ENCODE data around the gene SIRT4. TPM values are rescaled to one million over a fixed set of nuclear protein-coding genes. Genes with fewer than 3 reads are reported as not detected.

SIRT4 gene
- total RNA-seq, 4 donors from 2014 or later = 2.5 to 13.2 (median 6.7) TPM

DNA sequence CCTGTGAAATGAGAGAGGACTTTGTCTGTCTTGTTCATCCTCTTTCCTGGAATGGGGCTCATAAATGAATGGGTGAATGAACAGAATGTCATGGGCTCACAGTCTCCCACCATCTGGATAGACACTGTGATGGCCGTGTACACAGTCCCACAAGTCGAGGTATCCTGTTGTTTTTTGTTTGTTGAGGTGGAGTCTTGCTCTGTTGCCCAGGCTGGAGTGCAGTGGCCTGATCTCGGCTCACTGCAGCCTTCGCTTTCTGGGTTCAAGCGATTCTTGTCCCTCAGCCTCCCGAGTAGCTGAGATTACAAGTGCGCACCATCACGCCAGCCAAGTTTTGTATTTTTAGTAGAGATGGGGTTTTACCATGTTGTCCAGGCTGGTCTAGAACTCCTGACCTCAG lies 41.6 kb downstream of the SIRT4 start:
- H3K4me3 ChIP-seq = no peak overlapping the region
- no peaks in the 10 kb centered on the region for H3K9me3 ChIP-seq
- no peak for DNase-seq
- TF ChIP-seq, protein P1, sequence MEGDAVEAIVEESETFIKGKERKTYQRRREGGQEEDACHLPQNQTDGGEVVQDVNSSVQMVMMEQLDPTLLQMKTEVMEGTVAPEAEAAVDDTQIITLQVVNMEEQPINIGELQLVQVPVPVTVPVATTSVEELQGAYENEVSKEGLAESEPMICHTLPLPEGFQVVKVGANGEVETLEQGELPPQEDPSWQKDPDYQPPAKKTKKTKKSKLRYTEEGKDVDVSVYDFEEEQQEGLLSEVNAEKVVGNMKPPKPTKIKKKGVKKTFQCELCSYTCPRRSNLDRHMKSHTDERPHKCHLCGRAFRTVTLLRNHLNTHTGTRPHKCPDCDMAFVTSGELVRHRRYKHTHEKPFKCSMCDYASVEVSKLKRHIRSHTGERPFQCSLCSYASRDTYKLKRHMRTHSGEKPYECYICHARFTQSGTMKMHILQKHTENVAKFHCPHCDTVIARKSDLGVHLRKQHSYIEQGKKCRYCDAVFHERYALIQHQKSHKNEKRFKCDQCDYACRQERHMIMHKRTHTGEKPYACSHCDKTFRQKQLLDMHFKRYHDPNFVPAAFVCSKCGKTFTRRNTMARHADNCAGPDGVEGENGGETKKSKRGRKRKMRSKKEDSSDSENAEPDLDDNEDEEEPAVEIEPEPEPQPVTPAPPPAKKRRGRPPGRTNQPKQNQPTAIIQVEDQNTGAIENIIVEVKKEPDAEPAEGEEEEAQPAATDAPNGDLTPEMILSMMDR (IDR thresholded peaks at IDR 0.05 in 4 of 5, conservative IDR thresholded peaks at IDR 0.05 in 1 of 5) = no peak
- no peak for TF ChIP-seq POLR2A (IDR thresholded peaks at IDR 0.05)
- in situ Hi-C loops (cut with MboI; ENCODE audit: low sequenced_read_pairs in 4 of 4) = loop anchor here in 1 of 4 donors (10.0 kb wide), 1 partner anchor 81 kb away; no protein-coding TSS in a partner anchor
- no peaks in the 10 kb centered on the region for H3K4me1 ChIP-seq
- H3K36me3 ChIP-seq = no peaks in the 10 kb centered on the region
- intact Hi-C loops (cut with DNase I; ENCODE audit: low total_unique reads) = loop anchor here (5.0 kb wide), 1 partner anchor 79 kb away; no protein-coding TSS in a partner anchor
- no peaks in the 10 kb centered on the region for H3K27me3 ChIP-seq
- H3K27ac ChIP-seq = no peak overlapping the region
- no peak for ATAC-seq

DNA sequence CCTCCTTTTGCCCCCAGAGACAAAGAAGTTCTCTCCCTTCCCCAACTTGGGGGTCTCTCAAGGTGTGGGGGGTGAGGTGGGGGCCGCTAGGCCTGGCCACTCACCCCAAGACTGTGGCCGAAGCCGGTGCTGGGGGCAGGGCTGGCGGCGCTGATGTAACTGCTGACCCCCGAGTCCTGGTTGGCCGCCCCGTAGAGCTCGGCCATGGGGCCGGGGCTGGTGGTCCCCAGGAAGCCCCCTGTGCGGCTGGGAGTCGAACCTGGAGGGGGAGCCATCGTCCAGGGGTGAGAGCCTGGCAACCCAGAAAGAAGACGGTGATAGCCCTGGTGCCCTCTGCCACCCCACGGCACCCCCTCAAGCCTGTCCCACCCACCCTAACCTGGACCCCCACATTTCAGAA lies 43.9 kb downstream of the SIRT4 start:
- no peak overlapping the region for H3K27ac ChIP-seq
- TF ChIP-seq, protein P1 (IDR thresholded peaks at IDR 0.05 in 4 of 5, conservative IDR thresholded peaks at IDR 0.05 in 1 of 5) = no peak
- TF ChIP-seq POLR2A (IDR thresholded peaks at IDR 0.05) = no peak
- in situ Hi-C loops (cut with MboI; ENCODE audit: low sequenced_read_pairs in 4 of 4) = loop anchor here in 1 of 4 donors (10.0 kb wide), 1 partner anchor 79 kb away; no protein-coding TSS in a partner anchor
- H3K27me3 ChIP-seq = peaks cover 0 to 4% (median 0%) of the 10 kb centered on the region in 3 donors
- intact Hi-C loops (cut with DNase I; ENCODE audit: low total_unique reads) = no loop called here
- no peak overlapping the region for H3K4me3 ChIP-seq
- H3K9me3 ChIP-seq = no peaks in the 10 kb centered on the region
- ATAC-seq (no peak), DNase-seq (no peak)
- H3K4me1 ChIP-seq = no peaks in the 10 kb centered on the region
- no peaks in the 10 kb centered on the region for H3K36me3 ChIP-seq

DNA sequence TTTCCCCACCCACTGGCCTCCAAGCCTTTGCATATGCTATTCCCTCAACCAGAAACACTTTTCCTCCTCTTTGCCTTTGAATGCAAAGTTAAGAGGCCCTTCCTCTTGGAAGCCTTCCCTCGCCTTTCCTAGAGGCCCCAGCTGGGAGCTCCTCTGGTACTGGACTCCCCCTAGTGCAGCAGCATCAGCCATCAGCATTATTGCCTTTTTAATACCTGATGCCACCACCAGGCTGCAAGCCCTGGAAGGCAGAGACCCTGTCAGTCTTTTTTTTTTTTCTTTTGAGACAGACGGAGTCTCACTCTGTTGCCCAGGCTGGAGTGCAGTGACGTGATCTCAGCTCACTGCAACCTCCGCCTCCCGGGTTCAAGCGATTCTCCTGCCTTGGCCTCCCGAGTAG lies 44.6 kb downstream of the SIRT4 start:
- ATAC-seq = no peak
- Histone ChIP-seq H3K27ac (no peak overlapping the region), H3K27me3 (peaks cover 0 to 4% (median 0%) of the 10 kb centered on the region in 3 donors), H3K9me3 (no peaks in the 10 kb centered on the region), H3K4me3 (no peak overlapping the region), H3K36me3 (no peaks in the 10 kb centered on the region), H3K4me1 (no peaks in the 10 kb centered on the region)
- TF ChIP-seq, protein P1 (IDR thresholded peaks at IDR 0.05 in 4 of 5, conservative IDR thresholded peaks at IDR 0.05 in 1 of 5) = no peak
- TF ChIP-seq POLR2A (IDR thresholded peaks at IDR 0.05) = no peak
- in situ Hi-C loops (cut with MboI; ENCODE audit: low sequenced_read_pairs in 4 of 4) (loop anchor here in 1 of 4 donors (10.0 kb wide), 1 partner anchor 78 kb away; no protein-coding TSS in a partner anchor), intact Hi-C loops (cut with DNase I; ENCODE audit: low total_unique reads) (no loop called here)
- no peak for DNase-seq

DNA sequence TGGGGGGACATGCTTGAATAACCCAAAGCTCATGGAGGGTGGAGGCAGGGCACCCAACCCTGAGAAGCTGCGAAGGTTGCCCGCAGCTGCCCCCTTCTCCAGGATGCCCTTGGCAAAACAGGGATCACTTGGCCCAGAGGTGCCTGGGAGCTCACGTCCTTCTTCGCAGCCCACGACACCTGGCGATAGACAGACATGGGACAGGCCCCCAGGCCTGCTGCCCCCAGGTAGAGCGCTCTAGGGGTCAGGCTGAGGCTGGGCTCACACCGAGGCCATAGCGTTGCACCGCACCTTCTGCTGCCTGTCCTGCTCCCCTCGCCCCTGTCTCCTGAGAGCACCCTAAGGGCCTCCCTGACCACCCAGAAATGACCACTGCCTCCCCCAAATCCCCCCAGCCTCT lies 45.6 kb downstream of the SIRT4 start:
- DNase-seq (no peak), ATAC-seq (no peak)
- Histone ChIP-seq H3K9me3 (no peaks in the 10 kb centered on the region), H3K4me1 (no peaks in the 10 kb centered on the region), H3K27ac (no peak overlapping the region), H3K36me3 (no peaks in the 10 kb centered on the region), H3K4me3 (no peak overlapping the region), H3K27me3 (peaks cover 0 to 4% (median 0%) of the 10 kb centered on the region in 3 donors)
- in situ Hi-C loops (cut with MboI; ENCODE audit: low sequenced_read_pairs in 4 of 4) (loop anchor here in 1 of 4 donors (10.0 kb wide), 1 partner anchor 77 kb away; no protein-coding TSS in a partner anchor), intact Hi-C loops (cut with DNase I; ENCODE audit: low total_unique reads) (no loop called here)
- no peak for TF ChIP-seq POLR2A (IDR thresholded peaks at IDR 0.05)
- TF ChIP-seq, protein P1 (IDR thresholded peaks at IDR 0.05 in 4 of 5, conservative IDR thresholded peaks at IDR 0.05 in 1 of 5) = no peak

All from gastrocnemius medialis (tissue), 4 donors.